Osteoblast (primary cell): Measurements from ENCODE around the gene LPO. TPM values are rescaled to one million over a fixed set of nuclear protein-coding genes. Genes with fewer than 3 reads are reported as not detected.
A peak's percentile ranks its signal among the peaks of the same experiment; 100 is the strongest.

Experiments used
- DNase-seq: peaks from one replicate; pipeline ENCODE4 v3.0.0; 2011; ENCODE audit warnings: low spot score, mixed read lengths; ENCODE audit not compliant: insufficient read length; ENCODE audit errors: missing footprints
- H2AFZ ChIP-seq: 2 replicates; pipeline ENCODE4 v1.6.0; 2011; ENCODE audit warnings: mild to moderate bottlenecking, low read length
- H3K27ac ChIP-seq: 2 replicates; pipeline ENCODE4 v1.5.1; 2011; ENCODE audit warnings: mild to moderate bottlenecking, low read depth, low read length, moderate library complexity
- H3K27me3 ChIP-seq: 2 replicates; pipeline ENCODE4 v1.6.0; 2012; ENCODE audit warnings: mild to moderate bottlenecking, control low read depth, inconsistent platforms, low read length, moderate library complexity; ENCODE audit not compliant: insufficient read depth
- H3K36me3 ChIP-seq: 2 replicates; pipeline ENCODE4 v1.5.1; 2011; ENCODE audit warnings: mild to moderate bottlenecking, low read length, control low read depth, moderate library complexity; ENCODE audit not compliant: insufficient read depth
- H3K4me1 ChIP-seq: 2 replicates; pipeline ENCODE4 v1.5.1; 2011; ENCODE audit warnings: mild to moderate bottlenecking, low read length, control low read depth, moderate library complexity; ENCODE audit not compliant: insufficient read depth
- H3K4me2 ChIP-seq: 2 replicates; pipeline ENCODE4 v1.6.0; 2011; ENCODE audit warnings: mild to moderate bottlenecking, low read length; ENCODE audit not compliant: insufficient read depth
- H3K4me3 ChIP-seq: fragments of 200-600 bp; sonication (generic); 3 replicates; pipeline ENCODE4 v1.5.1; 2012; ENCODE audit warnings: mild to moderate bottlenecking, low read length, inconsistent platforms; ENCODE audit not compliant: insufficient read depth
- H3K79me2 ChIP-seq: 2 replicates; pipeline ENCODE4 v1.6.0; 2012; ENCODE audit warnings: mild to moderate bottlenecking, low read length, control low read depth, inconsistent platforms; ENCODE audit not compliant: insufficient read depth
- H3K9me3 ChIP-seq: 2 replicates; pipeline ENCODE4 v1.5.1; 2011; ENCODE audit warnings: low read depth, low read length, control low read depth
- H4K20me1 ChIP-seq: 2 replicates; pipeline ENCODE4 v1.6.0; 2012; ENCODE audit warnings: mild to moderate bottlenecking, low read length, control low read depth; ENCODE audit not compliant: insufficient read depth
- CTCF ChIP-seq: IDR thresholded peaks from 2 replicates; pipeline ENCODE4 v1.5.1; 2011; ENCODE audit warnings: mild to moderate bottlenecking, low read depth, low read length, moderate library complexity; ENCODE audit errors: extremely low read depth
- total RNA-seq: library from RNA; depleted of rRNA; stranded (reverse); fragments of >200 nt; gene quantifications from 2 replicates; pipeline ENCODE4 v1.2.3, GENCODE V29; 2012

The LPO gene
- under 0.01 TPM in 1 of 2 replicates, not detected in the other for total RNA-seq

GRCh38 chr17:58238147-58238634 lies at the start of gene LPO:
Gene LPO, plus strand, starts transcription at chr17:58238584. Its CDS starts 4,396 bp downstream, at chr17:58242980.
- Histone ChIP-seq H3K4me1 (peaks cover 1% of the 10 kb centered on the region), H3K27ac (no peak within 1 kb of the TSS), H3K27me3 (peaks cover 61% of the 10 kb centered on the region), H2AFZ (no peak within 1 kb of the TSS), H3K4me3 (no peak within 1 kb of the TSS), H3K4me2 (no peak within 1 kb of the TSS), H3K9me3 (no peaks in the 10 kb centered on the region), H3K79me2 (no peaks in the 10 kb centered on the region), H3K36me3 (no peaks in the 10 kb centered on the region), H4K20me1 (no peaks in the 10 kb centered on the region)
- DNase-seq: no peak
- TF ChIP-seq CTCF: no peak

DNA sequence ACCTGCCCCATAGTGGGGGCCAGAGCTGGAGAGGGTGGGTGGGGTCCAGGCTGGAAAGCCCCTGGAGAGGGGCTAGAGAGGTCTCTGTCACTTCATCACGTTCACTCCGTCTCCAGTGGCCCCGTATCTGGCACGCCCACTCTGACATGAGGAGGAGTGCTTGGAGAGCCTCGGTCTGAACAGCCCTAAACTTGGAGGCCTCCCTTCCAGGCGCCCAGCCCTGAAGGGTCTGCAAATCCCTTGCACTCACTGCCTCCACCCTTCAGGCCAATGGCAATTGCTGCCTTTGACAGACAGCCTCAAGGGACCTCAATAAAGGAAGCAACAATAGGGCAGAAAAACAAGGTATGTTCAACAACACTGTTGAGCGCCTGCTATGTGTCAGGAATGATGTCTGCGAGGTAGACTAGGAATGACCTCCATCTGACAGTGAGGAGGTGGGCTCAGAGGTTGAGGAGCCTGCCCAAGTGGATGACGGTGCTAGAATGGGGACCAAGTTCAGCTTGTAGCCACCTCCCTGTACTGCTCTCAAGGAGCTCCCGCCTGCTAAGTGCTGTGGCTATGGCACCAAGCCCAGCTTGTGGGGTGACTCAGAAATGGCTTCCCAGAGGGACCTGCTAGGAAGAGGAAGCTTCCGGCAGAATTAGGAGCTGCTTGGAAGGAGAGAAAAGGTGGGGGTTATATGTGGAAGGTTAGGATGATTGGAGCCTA lies 48.8 kb upstream of the LPO start:
- Histone ChIP-seq H2AFZ (no peak overlapping the region), H3K9me3 (no peaks in the 10 kb centered on the region), H3K79me2 (no peaks in the 10 kb centered on the region), H4K20me1 (peaks cover 4% of the 10 kb centered on the region), H3K36me3 (no peaks in the 10 kb centered on the region), H3K4me2 (peak overlapping the region; percentile 38), H3K27ac (no peak overlapping the region), H3K4me3 (no peak overlapping the region), H3K4me1 (peaks cover 9% of the 10 kb centered on the region), H3K27me3 (peaks cover 31% of the 10 kb centered on the region)
- TF ChIP-seq CTCF: no peak
- peak; percentile 97 for DNase-seq

GRCh38 chr17:58191241-58191896 lies 47.0 kb upstream of the LPO start:
- TF ChIP-seq CTCF: no peak
- H3K36me3 ChIP-seq: no peaks in the 10 kb centered on the region
- H3K9me3 ChIP-seq: no peaks in the 10 kb centered on the region
- no peak overlapping the region for H3K4me3 ChIP-seq
- no peaks in the 10 kb centered on the region for H3K79me2 ChIP-seq
- no peak overlapping the region for H3K27ac ChIP-seq
- H3K4me1 ChIP-seq: peaks cover 9% of the 10 kb centered on the region
- no peak for DNase-seq
- peaks cover 4% of the 10 kb centered on the region for H4K20me1 ChIP-seq
- no peak overlapping the region for H3K4me2 ChIP-seq
- H2AFZ ChIP-seq: no peak overlapping the region
- H3K27me3 ChIP-seq: peaks cover 36% of the 10 kb centered on the region

GRCh38 chr17:58192612-58193011 lies 45.8 kb upstream of the LPO start, which contains the start of gene EPX:
Gene EPX, plus strand, starts transcription at chr17:58192726. Its CDS starts 121 bp downstream, at chr17:58192847.
- H3K4me1 ChIP-seq: peaks cover 9% of the 10 kb centered on the region
- peaks cover 40% of the 10 kb centered on the region for H3K27me3 ChIP-seq
- no peaks in the 10 kb centered on the region for H3K79me2 ChIP-seq
- no peak for TF ChIP-seq CTCF
- H3K4me2 ChIP-seq: no peak within 1 kb of the TSS
- H3K4me3 ChIP-seq: no peak within 1 kb of the TSS
- H3K27ac ChIP-seq: no peak within 1 kb of the TSS
- H3K36me3 ChIP-seq: no peaks in the 10 kb centered on the region
- DNase-seq: no peak
- H3K9me3 ChIP-seq: no peaks in the 10 kb centered on the region
- H4K20me1 ChIP-seq: peaks cover 4% of the 10 kb centered on the region
- no peak within 1 kb of the TSS for H2AFZ ChIP-seq
